ENCODE measurements around the gene SIPA1L2. TPM values are rescaled to one million over a fixed set of nuclear protein-coding genes. Genes with fewer than 3 reads are reported as not detected.
A peak's percentile ranks its signal among the peaks of the same experiment; 100 is the strongest.

Gene SIPA1L2
- total RNA-seq, 2 experiments from 2014 or later, result 6.2 to 13.5 TPM

GRCh38 chr1:232673256-232673655 lies 43.3 kb upstream of the SIPA1L2 start:
- Histone ChIP-seq H3K4me1 (ENCODE audit: insufficient read depth, low read length, poor library complexity, severe bottlenecking) (no peaks in the 10 kb centered on the region), H3K36me3 (ENCODE audit: insufficient read depth, low read length) (no peaks in the 10 kb centered on the region), H3K4me3 (ENCODE audit: low read depth, low read length, poor library complexity, severe bottlenecking) (no peak overlapping the region), H3K9me3 (ENCODE audit: low read length) (no peaks in the 10 kb centered on the region), H4K20me1 (ENCODE audit: insufficient read depth, low read length) (no peaks in the 10 kb centered on the region), H3K9me2 (ENCODE audit: insufficient read depth, low read length) (no peaks in the 10 kb centered on the region), H3K27ac (ENCODE audit: low read depth, low read length, poor library complexity, severe bottlenecking) (no peak overlapping the region), H2AFZ (ENCODE audit: low read length) (no peak overlapping the region), H3K4me2 (ENCODE audit: low read length) (no peak overlapping the region), H3K79me2 (ENCODE audit: insufficient read depth, low read depth, low read length) (no peaks in the 10 kb centered on the region)
- CTCF ChIA-PET (ENCODE audit: unreplicated experiment), result interaction anchor here (0.6 to 0.7 kb wide), 2 partner anchors 36 to 230 kb away, joined by 4 read pairs; no protein-coding TSS in a partner anchor
- POLR2A ChIA-PET, result interaction anchor here (0.6 to 2.5 kb wide), 4 partner anchors 15 to 150 kb away, joined by 3 to 9 read pairs (median 4); no protein-coding TSS in a partner anchor
- BruUV-seq (replicated peaks), result no TSS peak
- DNase-seq (ENCODE audit: low spot score), result no peak
- TF ChIP-seq EZH2phosphoT487 (IDR thresholded peaks at IDR 0.05; ENCODE audit: borderline replicate concordance, low read depth, low read length), result no peak
- TF ChIP-seq CTCF (conservative IDR thresholded peaks at IDR 0.05; ENCODE audit: low read length), result no peak
- intact Hi-C loops (cut with micrococcal nuclease; ENCODE audit: unreplicated experiment), result no loop called here

GRCh38 chr1:232669981-232670747 lies 40.2 kb upstream of the SIPA1L2 start:
- Histone ChIP-seq H3K79me2 (ENCODE audit: insufficient read depth, low read depth, low read length) (no peaks in the 10 kb centered on the region), H4K20me1 (ENCODE audit: insufficient read depth, low read length) (no peaks in the 10 kb centered on the region), H3K4me1 (ENCODE audit: insufficient read depth, low read length, poor library complexity, severe bottlenecking) (peaks cover 13% of the 10 kb centered on the region), H3K27ac (ENCODE audit: low read depth, low read length, poor library complexity, severe bottlenecking) (no peak overlapping the region), H3K9me2 (ENCODE audit: insufficient read depth, low read length) (no peaks in the 10 kb centered on the region), H2AFZ (ENCODE audit: low read length) (no peak overlapping the region), H3K4me3 (ENCODE audit: low read depth, low read length, poor library complexity, severe bottlenecking) (no peak overlapping the region), H3K36me3 (ENCODE audit: insufficient read depth, low read length) (no peaks in the 10 kb centered on the region), H3K4me2 (ENCODE audit: low read length) (no peak overlapping the region), H3K9me3 (ENCODE audit: low read length) (no peaks in the 10 kb centered on the region)
- no peak for TF ChIP-seq CTCF (conservative IDR thresholded peaks at IDR 0.05; ENCODE audit: low read length)
- TF ChIP-seq EZH2phosphoT487 (IDR thresholded peaks at IDR 0.05; ENCODE audit: borderline replicate concordance, low read depth, low read length), result no peak
- no peak for DNase-seq (ENCODE audit: low spot score)
- intact Hi-C loops (cut with micrococcal nuclease; ENCODE audit: unreplicated experiment), result no loop called here
- BruUV-seq (replicated peaks), result no TSS peak
- POLR2A ChIA-PET, result interaction anchor here (0.6 to 0.7 kb wide), 3 partner anchors 11 to 1407 kb away, joined by 3 to 4 read pairs (median 3); no protein-coding TSS in a partner anchor
- CTCF ChIA-PET (ENCODE audit: unreplicated experiment), result no interaction called here

- DNase-seq (ENCODE audit: low spot score), result no peak
- Histone ChIP-seq H3K9me2 (ENCODE audit: insufficient read depth, low read length) (no peaks in the 10 kb centered on the region), H2AFZ (ENCODE audit: low read length) (0 out of 2 replicates have a peak overlapping the region, but pooled peaks have one; percentile 9), H4K20me1 (ENCODE audit: insufficient read depth, low read length) (no peaks in the 10 kb centered on the region), H3K9me3 (ENCODE audit: low read length) (no peaks in the 10 kb centered on the region), H3K4me3 (ENCODE audit: low read depth, low read length, poor library complexity, severe bottlenecking) (no peak overlapping the region), H3K79me2 (ENCODE audit: insufficient read depth, low read depth, low read length) (no peaks in the 10 kb centered on the region), H3K27ac (ENCODE audit: low read depth, low read length, poor library complexity, severe bottlenecking) (no peak overlapping the region), H3K4me2 (ENCODE audit: low read length) (peak overlapping the region; percentile 32), H3K36me3 (ENCODE audit: insufficient read depth, low read length) (no peaks in the 10 kb centered on the region), H3K4me1 (ENCODE audit: insufficient read depth, low read length, poor library complexity, severe bottlenecking) (peaks cover 13% of the 10 kb centered on the region)
- intact Hi-C loops (cut with micrococcal nuclease; ENCODE audit: unreplicated experiment), result no loop called here
- TF ChIP-seq EZH2phosphoT487 (IDR thresholded peaks at IDR 0.05; ENCODE audit: borderline replicate concordance, low read depth, low read length) (no peak), CTCF (conservative IDR thresholded peaks at IDR 0.05; ENCODE audit: low read length) (no peak)
- ChIA-PET POLR2A (interaction anchor here (0.7 to 2.3 kb wide), 8 partner anchors 8 to 597 kb away, joined by 3 to 9 read pairs (median 4); no protein-coding TSS in a partner anchor), CTCF (ENCODE audit: unreplicated experiment) (no interaction called here)
- no TSS peak for BruUV-seq (replicated peaks)
Observed at GRCh38 chr1:232667778-232668165, 37.8 kb upstream of the SIPA1L2 start.

Data from OCI-LY7 (cell line).